ENCODE data around the gene NSUN6.
"Not testable (repeated sequence)": the region's sequence is repeated elsewhere in the genome, so short reads cannot be mapped to it uniquely, and the experiment has no call there.

The NSUN6 gene

DNA sequence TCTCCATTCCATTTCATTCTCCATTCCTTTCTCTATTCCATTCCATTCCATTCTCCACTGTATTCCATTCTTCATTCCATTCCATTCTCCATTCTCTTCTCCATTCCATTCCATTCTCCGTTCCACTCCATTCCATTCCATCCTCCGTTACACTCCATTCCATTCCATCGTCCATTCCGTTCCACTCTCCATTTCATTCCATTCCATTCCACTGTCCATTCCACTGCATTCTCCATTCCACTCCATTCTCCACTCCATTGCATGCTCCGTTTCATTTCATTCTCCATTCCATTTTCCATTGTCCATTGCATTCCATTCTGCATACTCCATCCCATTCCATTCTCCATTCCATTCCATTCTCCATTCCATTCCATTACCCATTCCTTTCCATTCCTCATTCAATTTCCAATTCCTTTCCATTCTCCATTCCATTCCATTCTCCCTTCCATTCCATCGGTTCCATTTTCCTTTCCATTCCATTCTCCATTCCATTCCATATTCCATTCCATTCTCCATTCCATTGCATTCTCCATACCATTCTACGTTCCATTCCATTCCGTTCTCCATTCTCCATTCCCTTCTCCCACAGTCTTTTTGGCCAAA is 78.3 kb downstream of the NSUN6 start:
- H2AFZ ChIP-seq (ENCODE audit: low read depth, low read length, severe bottlenecking): no peak overlapping the region
- H3K4me3 ChIP-seq (ENCODE audit: insufficient read depth, low read length, poor library complexity, severe bottlenecking): no peak overlapping the region
- H3K27ac ChIP-seq (ENCODE audit: low read depth, low read length): no peak overlapping the region
- no peaks in the 10 kb centered on the region for H4K20me1 ChIP-seq (ENCODE audit: low read depth, low read length)
- no peaks in the 10 kb centered on the region for H3K79me2 ChIP-seq (ENCODE audit: insufficient read depth, low read length)
- no peaks in the 10 kb centered on the region for H3K27me3 ChIP-seq (ENCODE audit: low read length)
- no peak for TF ChIP-seq EZH2phosphoT487 (conservative IDR thresholded peaks at IDR 0.05; ENCODE audit: low read length)
- TF ChIP-seq, protein P1, sequence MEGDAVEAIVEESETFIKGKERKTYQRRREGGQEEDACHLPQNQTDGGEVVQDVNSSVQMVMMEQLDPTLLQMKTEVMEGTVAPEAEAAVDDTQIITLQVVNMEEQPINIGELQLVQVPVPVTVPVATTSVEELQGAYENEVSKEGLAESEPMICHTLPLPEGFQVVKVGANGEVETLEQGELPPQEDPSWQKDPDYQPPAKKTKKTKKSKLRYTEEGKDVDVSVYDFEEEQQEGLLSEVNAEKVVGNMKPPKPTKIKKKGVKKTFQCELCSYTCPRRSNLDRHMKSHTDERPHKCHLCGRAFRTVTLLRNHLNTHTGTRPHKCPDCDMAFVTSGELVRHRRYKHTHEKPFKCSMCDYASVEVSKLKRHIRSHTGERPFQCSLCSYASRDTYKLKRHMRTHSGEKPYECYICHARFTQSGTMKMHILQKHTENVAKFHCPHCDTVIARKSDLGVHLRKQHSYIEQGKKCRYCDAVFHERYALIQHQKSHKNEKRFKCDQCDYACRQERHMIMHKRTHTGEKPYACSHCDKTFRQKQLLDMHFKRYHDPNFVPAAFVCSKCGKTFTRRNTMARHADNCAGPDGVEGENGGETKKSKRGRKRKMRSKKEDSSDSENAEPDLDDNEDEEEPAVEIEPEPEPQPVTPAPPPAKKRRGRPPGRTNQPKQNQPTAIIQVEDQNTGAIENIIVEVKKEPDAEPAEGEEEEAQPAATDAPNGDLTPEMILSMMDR (IDR thresholded peaks at IDR 0.05; ENCODE audit: insufficient read depth, low read length, poor library complexity, severe bottlenecking): no peak
- peaks cover 35% of the 10 kb centered on the region; the same call in 1 of the 2 replicates for H3K9me3 ChIP-seq (ENCODE audit: insufficient read depth, low read length)
- no peaks in the 10 kb centered on the region for H3F3A ChIP-seq (ENCODE audit: insufficient read depth)
- H3K4me2 ChIP-seq (ENCODE audit: low read depth, low read length, poor library complexity, severe bottlenecking): no peak overlapping the region
- no peaks in the 10 kb centered on the region for H3K9me2 ChIP-seq (replicated peaks; ENCODE audit: insufficient read depth, low read length)
- no peak overlapping the region for H3K9ac ChIP-seq (ENCODE audit: low read length)
- H3K36me3 ChIP-seq (ENCODE audit: low read length): no peaks in the 10 kb centered on the region

DNA sequence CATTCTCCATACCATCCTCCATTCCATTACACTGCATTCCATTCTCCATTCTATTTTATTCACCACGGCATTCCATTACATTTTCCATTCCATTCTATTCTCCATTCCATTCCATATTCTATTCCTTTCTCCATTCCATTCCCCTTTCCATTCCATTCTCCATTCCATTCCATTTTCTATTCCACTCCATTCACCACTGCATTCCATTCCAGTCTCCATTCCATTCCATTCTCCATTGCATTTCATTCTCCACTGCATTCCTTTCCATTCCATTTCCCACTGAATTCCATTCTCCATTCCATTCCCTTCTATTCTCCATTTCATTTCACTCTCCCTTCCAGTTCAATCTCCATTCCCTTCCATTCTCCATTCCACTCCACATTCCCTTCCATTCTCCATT is 79.6 kb downstream of the NSUN6 start:
- Histone ChIP-seq H3F3A (ENCODE audit: insufficient read depth) (no peaks in the 10 kb centered on the region), H3K27me3 (ENCODE audit: low read length) (no peaks in the 10 kb centered on the region), H3K4me3 (ENCODE audit: insufficient read depth, low read length, poor library complexity, severe bottlenecking) (no peak overlapping the region), H4K20me1 (ENCODE audit: low read depth, low read length) (no peaks in the 10 kb centered on the region), H3K79me2 (ENCODE audit: insufficient read depth, low read length) (no peaks in the 10 kb centered on the region), H3K9me2 (replicated peaks; ENCODE audit: insufficient read depth, low read length) (no peaks in the 10 kb centered on the region), H3K4me2 (ENCODE audit: low read depth, low read length, poor library complexity, severe bottlenecking) (no peak overlapping the region), H3K36me3 (ENCODE audit: low read length) (no peaks in the 10 kb centered on the region), H3K27ac (ENCODE audit: low read depth, low read length) (no peak overlapping the region), H3K9ac (ENCODE audit: low read length) (no peak overlapping the region), H3K9me3 (ENCODE audit: insufficient read depth, low read length) (peaks cover 35% of the 10 kb centered on the region; the same call in 1 of the 2 replicates), H2AFZ (ENCODE audit: low read depth, low read length, severe bottlenecking) (no peak overlapping the region)
- TF ChIP-seq, protein P1 (IDR thresholded peaks at IDR 0.05; ENCODE audit: insufficient read depth, low read length, poor library complexity, severe bottlenecking): no peak
- TF ChIP-seq EZH2phosphoT487 (conservative IDR thresholded peaks at IDR 0.05; ENCODE audit: low read length): no peak

DNA sequence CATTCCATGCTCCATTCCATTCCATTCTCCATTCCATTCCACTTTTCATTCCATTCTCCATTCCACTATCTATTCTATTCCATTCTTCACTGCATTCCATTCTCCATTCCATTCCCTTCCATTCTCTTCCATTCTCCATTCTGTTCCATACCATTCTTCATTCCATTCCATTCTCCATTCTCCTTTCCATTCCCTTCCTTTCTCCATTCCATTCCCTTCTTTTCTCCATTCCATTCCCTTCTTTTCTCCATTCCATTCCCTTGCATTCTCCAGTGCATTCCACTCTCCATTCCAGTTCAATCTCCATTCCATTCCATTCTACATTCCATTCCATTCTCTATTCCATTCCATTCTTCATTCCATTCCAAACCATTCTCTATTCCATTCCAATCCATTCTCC is 80.3 kb downstream of the NSUN6 start:
- H3K9me2 ChIP-seq (replicated peaks; ENCODE audit: insufficient read depth, low read length): no peaks in the 10 kb centered on the region
- H4K20me1 ChIP-seq (ENCODE audit: low read depth, low read length): no peaks in the 10 kb centered on the region
- no peak overlapping the region for H3K9ac ChIP-seq (ENCODE audit: low read length)
- H3F3A ChIP-seq (ENCODE audit: insufficient read depth): no peaks in the 10 kb centered on the region
- no peak overlapping the region for H3K4me3 ChIP-seq (ENCODE audit: insufficient read depth, low read length, poor library complexity, severe bottlenecking)
- H3K27me3 ChIP-seq (ENCODE audit: low read length): no peaks in the 10 kb centered on the region
- H2AFZ ChIP-seq (ENCODE audit: low read depth, low read length, severe bottlenecking): no peak overlapping the region
- no peaks in the 10 kb centered on the region for H3K36me3 ChIP-seq (ENCODE audit: low read length)
- no peak overlapping the region for H3K27ac ChIP-seq (ENCODE audit: low read depth, low read length)
- H3K9me3 ChIP-seq (ENCODE audit: insufficient read depth, low read length): peaks cover 39% of the 10 kb centered on the region; the same call in 1 of the 2 replicates
- H3K4me2 ChIP-seq (ENCODE audit: low read depth, low read length, poor library complexity, severe bottlenecking): no peak overlapping the region
- TF ChIP-seq, protein P1 (IDR thresholded peaks at IDR 0.05; ENCODE audit: insufficient read depth, low read length, poor library complexity, severe bottlenecking): no peak
- no peak for TF ChIP-seq EZH2phosphoT487 (conservative IDR thresholded peaks at IDR 0.05; ENCODE audit: low read length)
- no peaks in the 10 kb centered on the region for H3K79me2 ChIP-seq (ENCODE audit: insufficient read depth, low read length)

DNA sequence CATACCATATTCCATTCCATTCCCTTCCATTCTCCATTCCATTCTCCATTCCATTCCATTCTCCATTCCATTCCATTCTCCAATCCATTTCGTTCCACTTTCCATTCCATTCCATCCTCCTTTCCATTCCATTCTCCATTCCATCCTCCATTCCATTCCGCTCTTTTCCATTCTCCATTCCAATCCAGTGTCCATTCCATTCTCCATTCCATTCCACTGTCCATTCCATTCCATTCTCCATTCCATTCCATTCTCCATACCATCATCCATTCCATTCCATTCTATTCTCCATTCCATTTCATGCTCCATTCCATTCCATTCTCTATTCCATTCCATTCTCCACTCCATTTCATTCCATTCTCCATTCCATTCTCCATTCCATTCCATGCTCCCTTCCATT is 81.0 kb downstream of the NSUN6 start:
- H3K79me2 ChIP-seq (ENCODE audit: insufficient read depth, low read length); H3F3A ChIP-seq (ENCODE audit: insufficient read depth); H3K9ac ChIP-seq (ENCODE audit: low read length); H3K27me3 ChIP-seq (ENCODE audit: low read length); H2AFZ ChIP-seq (ENCODE audit: low read depth, low read length, severe bottlenecking); H3K4me3 ChIP-seq (ENCODE audit: insufficient read depth, low read length, poor library complexity, severe bottlenecking); H4K20me1 ChIP-seq (ENCODE audit: low read depth, low read length); H3K27ac ChIP-seq (ENCODE audit: low read depth, low read length); H3K9me2 ChIP-seq (replicated peaks; ENCODE audit: insufficient read depth, low read length); H3K4me2 ChIP-seq (ENCODE audit: low read depth, low read length, poor library complexity, severe bottlenecking); H3K36me3 ChIP-seq (ENCODE audit: low read length): not testable (repeated sequence)
- peaks cover 41% of the 10 kb centered on the region; the same call in 1 of the 2 replicates for H3K9me3 ChIP-seq (ENCODE audit: insufficient read depth, low read length)

Measured in SU-DHL-6 (cell line).